Pons (tissue), 1 donor: Measurements from ENCODE around the gene CITED4.

ENCODE experiments used
- DNase-seq: peaks from one replicate; pipeline ENCODE4 v3.0.0-alpha.2; 2016; ENCODE audit warnings: low spot score

Gene CITED4

DNA sequence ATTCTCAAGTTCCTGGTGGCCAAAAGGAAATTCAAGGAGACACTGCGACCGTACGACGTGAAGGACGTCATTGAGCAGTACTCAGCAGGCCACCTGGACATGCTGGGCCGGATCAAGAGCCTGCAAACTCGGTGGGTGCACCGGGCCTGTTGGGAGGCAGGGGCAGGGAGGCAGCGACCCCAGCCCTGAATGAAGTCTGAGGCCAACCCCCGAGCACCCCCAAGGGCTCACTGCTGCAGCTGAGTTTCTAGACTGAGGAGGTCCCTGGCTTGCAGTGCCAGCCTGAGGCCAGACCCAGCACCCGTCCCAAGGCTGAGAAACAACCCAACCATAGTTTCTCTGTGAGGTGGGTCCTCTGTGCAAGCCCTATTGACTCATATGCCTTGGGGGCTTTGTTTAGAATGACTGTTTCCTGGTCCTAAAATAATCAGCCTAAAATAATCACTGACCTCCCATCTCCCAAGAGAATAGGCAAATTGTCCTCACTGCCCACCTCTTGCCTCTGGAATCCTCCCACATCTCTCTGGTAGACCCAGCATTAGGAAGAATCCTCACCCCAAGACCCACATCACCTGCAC is 27.1 kb downstream of the CITED4 start:
- no peak for DNase-seq

DNA sequence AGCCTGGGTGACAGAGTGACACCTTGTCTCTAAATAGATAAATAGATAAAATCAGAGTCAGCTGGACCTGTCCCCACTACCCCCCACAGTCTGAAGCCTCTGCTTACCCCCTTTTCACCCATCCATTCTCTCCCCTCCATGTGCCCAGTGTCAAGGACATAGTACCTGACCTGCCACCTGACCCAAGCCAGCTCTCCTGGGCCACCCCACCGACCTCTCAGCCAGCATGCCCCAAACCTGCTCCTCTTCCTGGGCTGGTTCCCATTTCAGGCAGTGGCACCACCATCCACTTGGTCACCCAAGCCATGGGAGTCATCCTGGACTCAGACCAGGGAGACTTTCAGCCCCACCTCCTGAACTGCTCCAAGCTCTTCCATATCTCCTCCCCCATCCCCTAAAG is 28.2 kb downstream of the CITED4 start:
- DNase-seq = no peak

DNA sequence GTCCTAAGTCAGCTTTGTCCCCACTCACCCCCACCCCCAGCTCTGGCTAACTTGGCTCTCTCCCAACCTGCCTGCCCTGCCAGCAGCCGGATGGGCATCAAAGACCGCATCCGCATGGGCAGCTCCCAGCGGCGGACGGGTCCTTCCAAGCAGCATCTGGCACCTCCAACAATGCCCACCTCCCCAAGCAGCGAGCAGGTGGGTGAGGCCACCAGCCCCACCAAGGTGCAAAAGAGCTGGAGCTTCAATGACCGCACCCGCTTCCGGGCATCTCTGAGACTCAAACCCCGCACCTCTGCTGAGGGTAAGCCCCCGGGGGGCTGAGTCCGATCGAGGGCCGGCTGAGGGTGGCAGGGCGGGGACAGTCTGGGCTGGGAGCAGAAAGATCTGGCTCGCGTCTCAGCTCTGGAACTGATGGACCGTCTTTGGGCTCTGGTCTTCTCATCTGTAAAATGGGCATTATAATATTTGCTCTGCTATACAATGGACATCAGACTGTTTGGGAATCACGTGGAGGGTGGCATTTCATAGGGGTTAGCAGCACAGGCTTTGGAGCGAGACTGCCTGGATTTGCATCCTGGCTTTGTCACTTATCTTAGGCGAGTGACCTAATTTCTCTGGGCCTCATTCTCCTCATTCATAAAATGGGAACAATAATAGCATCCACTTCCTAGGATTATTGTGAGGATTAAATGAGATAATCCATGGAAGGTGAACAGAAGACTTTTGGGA is 31.0 kb downstream of the CITED4 start:
- no peak for DNase-seq

DNA sequence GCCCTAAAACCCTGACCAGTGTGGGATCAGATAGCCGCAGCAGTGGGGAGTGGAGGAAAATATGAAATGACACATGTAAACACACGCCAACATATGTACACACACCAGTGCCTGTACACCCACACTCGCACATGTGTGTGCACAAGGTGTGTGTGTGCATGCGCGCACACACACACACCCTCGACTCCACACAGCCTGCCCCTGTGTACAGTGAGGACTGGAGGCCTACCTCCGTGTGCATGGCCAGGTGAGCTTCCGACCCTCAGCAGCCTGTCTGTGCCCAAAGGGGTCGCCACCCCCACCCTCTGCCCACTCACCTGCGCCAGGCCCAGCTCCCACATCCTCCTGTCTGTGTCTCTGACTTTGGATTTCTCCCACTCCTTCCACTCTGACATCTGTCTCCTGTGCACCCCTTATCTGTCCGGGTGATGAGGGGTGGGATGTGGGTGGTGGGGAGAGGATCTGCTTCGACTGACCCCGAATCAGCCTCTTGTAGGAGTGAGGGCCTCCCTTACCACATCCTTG is 31.7 kb downstream of the CITED4 start:
- no peak for DNase-seq

DNA sequence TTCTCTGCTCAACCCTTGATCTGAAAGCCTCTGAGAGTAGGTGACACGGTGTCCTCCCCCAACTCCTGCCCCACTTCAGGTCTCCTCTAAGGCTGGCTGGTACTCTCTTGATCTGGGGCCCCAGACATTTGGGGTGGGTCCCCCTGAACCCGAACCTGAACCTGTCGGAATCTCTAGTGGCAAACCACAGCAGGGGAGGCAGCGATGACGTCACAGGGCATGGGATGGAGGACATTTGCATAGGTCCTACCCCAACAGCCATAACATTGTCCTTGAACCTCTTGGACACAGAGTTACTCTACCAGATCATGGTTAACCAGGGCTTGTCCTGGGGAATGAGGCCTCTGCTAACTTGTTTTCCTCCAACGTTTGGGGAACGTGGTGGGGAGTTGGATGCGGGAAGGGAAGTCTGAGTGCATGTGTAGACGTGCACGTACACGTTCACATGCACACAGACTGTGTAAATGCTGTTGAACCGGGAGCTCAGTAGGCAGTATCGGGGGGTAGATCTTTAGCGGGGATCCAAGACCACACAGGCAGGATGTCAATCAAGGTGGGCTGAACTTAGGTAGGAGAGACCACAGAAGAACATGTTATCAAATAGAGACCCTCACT is 32.4 kb downstream of the CITED4 start:
- no peak for DNase-seq

DNA sequence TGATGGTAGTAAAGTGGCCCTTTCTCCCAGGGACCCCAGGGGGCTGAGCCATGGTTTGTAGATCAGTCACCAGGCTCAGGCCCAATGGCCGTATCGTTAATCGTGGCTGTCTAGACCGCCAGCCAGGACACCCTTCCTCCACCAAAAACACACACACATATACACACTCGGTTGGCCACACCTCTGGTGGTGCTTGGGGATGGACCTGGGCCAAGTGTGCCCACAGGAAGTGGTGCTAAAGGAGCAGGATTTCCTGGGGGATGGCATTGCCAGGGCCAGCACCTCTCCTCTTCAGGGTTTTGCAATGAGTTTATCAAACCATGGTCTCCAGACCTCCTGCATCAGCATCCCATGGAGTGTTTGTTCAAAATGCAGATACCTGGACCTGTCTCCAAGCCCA is 36.2 kb downstream of the CITED4 start:
- DNase-seq = no peak

DNA sequence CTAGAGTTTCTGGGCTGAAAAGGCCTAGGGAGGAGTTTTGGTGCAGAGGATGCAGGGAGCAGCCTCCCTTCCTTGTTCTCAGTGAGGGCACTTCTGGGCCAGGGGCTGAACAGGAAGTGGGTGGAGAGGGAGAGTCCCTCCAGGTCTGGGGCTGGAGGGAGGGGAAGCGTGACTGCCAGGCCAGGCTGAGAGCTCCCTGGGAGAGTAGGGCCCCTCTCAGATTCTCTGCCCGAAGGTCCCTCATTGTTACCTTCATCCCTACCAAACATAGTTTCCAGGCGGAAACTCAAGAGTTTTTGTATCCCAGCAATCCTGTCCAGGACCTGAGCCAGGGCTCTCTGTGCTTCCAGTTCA is 36.8 kb downstream of the CITED4 start:
- DNase-seq = no peak

DNA sequence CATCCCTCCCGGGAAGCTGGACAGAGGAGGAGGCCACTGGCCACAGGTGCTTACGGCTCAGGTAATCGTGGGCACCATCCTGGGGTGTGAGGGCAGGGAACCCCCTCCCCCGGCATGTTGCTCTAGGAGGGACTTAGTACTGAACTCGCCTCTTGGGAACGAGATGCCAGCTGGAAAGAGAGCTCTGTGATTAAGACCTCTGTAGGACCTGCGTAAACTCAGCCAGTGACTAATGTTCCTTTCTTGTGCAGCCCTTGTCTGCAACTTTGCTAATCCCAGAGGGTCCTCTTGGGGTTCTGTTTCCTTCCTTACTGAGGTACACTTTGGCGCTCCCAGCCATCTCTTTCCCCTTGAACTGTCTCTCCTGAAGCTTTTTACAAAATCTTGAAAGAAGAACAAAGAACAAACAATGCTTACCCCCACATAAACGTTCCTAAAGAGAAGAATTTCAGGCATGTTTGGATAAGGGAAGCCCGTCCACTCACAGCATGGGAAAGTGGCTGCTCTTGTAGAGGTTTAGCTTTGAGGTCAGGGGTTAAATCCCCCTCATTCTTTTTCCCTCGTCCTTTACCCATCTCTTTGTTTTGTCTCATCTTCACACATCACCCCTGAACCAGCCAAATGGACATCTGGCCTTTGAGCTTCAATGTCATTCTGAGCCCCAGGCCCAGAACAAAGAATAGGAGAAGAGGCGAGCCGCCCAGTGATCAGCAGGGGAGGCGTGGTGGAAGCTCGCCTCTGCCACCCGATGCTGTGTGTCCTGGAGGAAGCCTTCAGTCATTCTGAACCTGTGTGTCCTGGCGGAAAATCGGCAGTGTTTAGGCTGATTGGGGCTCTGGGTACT is 37.4 kb downstream of the CITED4 start:
- no peak for DNase-seq

DNA sequence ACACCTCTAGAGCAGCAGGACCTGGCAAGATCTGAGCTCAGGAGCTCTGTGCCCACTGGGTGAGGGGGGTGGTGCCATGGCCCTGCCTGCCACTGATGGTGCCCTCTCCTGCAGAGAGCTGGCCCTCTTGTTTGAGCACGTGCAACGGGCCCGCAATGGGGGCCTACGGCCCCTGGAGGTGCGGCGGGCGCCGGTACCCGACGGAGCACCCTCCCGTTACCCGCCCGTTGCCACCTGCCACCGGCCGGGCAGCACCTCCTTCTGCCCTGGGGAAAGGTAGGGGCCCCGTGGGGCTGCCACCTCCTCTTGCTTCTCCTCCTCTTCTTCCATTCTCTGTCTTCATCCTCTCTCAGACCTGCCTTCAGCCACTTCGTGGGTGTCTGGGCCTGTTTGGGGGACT is 38.2 kb downstream of the CITED4 start:
- no peak for DNase-seq

DNA sequence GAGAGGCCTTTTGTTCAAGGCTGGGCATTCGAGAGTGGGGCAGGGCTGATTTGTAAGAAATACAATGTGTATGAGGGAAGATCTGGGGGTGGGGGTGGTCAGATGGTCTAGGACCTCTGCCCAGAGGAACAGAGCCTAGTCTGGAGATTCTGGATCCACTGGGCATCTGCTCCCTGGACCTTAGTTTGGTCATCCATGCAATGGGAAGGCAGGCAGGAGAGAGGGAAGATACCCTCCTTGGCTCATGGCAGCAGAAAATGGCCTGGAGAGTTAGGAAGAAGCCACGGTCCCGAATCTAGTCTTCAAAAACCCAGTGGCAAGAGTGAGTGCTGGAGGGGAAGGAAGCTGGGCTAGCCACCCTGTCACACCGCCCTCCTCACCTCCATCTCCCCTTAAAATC is 38.8 kb downstream of the CITED4 start:
- DNase-seq = no peak

DNA sequence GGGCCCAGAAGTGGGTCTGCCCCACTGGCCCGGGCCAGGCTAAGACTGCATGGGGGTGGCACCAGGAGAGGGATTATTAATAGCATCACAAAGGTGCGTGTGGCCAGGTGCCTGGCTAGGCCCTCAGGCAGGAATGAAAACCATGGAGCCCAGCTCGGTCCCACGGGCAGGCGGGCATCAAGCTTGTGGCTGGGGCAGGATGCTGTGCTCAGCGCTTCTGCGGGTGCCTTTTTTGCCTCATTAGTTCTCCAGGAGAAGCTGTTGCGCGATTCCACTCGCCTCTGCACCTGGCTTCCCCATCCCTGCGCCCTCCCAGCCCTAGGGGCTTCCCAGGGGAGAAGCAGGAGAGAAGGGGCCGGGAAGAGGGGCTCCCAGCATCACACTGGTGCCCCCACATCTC is 39.3 kb downstream of the CITED4 start:
- no peak for DNase-seq

DNA sequence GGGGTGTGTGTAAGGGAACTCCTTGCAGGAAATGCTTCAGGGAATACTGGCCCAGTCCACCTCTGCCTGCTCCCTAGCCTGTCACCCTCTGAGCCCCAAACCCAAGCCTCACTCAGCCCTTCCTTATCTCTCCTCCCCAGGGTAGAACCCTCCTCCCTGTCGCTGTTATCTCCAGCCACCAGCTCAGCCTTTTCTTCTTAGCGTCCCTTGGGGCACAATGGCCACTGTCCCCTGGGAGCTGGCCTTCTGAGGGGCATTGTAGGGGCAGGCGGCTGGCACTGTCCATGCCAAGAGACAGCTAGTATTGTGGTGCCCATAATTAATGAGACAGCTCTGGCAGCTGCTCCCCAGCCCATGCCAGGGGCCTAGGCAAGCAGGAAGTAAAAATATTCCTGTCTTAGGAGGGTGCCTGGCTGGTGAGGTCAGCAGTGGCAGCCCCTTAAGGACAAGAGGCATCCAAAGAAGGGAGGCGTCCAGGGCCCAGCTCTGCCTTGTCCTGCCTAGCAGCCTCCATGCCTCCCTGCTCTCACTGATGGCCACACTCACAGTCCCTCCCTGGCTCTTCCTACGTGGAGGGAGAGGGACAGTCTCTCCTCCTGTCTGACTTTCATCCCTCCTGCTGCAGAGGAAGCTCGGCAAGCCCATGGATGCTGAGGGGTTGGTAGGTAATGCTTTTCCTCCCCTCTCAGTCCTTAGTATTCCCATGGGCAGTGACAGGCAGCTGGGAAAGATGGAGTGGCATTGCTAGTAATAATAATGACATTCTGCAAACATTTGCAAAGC is 41.1 kb downstream of the CITED4 start:
- peak; percentile 93 for DNase-seq

DNA sequence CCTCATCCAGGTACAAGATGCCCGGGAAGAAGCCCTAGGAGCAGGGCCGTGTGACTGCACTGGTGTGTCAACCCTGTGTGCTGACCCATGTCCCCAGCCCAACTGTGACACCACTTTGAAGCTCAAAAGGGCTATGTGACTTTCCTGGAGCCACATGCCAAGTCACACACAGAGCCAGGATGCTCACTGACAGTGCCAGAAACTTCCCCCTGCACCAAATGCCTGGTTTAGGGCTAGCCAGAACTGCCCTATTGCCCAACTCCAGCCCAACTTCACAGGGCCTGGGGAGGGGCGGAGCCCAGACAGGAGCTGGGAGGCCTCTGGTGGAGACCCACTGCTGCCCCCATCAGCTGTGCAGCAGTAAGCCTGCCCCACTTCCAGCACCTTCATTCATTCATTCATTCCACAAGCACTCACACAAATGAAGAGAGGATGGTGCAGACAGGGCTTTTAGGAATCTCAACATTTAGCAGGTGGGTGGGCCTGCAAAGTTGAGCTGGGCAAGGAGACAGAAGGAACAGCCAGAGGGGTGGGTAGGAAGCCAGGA is 41.8 kb downstream of the CITED4 start:
- DNase-seq = peak; percentile 20

DNA sequence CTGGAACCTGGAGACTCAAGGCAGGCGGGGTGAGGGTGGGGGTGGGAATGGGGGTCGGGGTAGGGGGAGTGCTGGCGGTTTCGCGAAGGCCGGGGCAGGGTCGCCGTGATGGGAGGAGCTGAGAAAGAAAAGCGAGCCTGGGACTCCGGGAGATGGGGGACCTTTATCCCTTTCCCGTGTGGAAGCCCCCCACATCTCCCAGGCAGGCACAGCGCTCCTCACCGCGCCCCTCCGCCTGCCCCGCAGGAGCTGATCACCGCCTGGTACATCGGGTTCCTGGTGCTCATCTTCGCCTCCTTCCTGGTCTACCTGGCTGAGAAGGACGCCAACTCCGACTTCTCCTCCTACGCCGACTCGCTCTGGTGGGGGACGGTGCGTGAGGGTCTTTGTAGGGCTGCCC is 43.1 kb downstream of the CITED4 start:
- no peak for DNase-seq

DNA sequence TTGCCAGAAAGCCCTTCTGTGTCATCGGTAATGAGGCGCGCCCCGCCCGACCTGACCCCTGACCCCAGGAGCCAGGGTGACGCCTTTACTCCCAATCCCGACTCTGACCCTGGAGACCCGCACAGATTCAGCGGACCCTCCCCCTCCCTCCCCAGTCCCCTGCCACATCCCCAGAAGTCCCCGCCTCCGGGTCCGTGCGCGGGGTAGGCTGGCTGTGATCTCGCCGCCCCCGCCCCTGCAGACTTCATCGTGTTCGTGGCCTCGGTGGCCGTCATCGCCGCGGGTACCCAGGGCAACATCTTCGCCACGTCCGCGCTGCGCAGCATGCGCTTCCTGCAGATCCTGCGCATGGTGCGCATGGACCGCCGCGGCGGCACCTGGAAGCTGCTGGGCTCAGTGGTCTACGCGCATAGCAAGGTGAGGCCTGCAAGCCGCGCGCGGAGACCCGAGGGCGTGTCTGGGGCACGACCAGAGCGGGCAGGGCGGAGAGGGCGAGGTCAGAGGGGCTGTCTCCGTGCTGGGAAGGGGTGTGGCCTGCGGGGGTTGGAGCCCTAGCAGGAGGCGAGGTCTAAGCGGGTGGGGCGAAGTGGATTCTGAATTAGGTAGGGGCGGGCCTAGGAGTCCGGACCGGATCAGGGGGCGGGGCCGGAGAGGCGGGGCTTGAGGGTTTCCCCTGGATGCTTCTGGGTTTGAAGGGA is 43.8 kb downstream of the CITED4 start:
- no peak for DNase-seq

DNA sequence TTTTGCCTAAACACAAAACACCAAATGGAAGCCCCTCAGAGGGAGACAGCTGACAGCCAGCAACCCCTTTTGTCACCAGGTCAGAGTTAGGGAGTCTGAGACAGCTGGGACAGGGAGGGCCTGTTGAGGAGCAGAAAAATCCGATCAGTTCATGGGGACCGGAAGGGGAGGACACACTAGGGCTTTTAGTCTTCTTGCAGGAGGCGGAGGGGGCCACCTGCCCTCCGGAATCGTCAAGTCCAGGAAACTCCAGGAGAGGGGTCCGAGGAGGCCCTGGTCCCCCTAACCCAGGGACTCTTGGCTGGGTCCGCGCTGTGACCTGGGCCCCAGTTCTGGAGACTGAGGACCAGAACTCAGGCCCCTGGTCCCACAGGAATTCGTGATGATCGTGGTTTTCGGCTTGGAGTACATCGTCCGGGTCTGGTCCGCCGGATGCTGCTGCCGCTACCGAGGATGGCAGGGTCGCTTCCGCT is 44.3 kb downstream of the CITED4 start:
- no peak for DNase-seq

DNA sequence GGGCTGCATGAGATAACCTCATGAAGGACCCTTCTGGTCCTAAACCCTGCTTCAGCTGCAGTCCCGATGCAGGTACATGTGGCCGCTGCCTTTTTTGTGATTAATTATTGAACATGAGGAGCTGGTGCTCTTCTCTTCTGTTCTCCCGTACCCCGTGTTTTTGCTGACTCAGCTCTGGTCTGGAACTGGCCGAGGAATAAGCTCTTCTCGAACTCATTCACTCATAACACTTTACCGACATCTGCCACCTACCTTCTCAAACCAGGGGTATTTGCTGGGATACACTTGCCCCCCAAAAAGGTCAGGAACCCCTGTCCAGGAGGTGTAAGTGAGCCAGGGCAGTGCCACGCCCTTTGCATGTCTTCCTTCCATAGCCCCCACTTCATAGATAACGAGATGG is 46.7 kb downstream of the CITED4 start:
- DNase-seq = no peak
